IMR-90 (cell line): ENCODE results near the gene HDDC3. TPM values are rescaled to one million over a fixed set of nuclear protein-coding genes. Genes with fewer than 3 reads are reported as not detected.

Experiments used
- ATAC-seq: fragments of 200-7000 bp; cut with Tn5 transposase; 2 replicates; pipeline ENCODE4 v1.9.1; 2020; ENCODE audit warnings: low read depth, mild to moderate bottlenecking, moderate library complexity
- Bru-seq: library from RNA; stranded (reverse); fragments of 400-500 nt; gene quantifications from one replicate; lab custom pipeline; 2021; lab: Mats Ljungman, UMichigan
- BruChase-seq, 2 experiments: library from RNA; stranded (reverse); fragments of 400-500 nt; gene quantifications; one replicate each; lab custom pipeline; 2021; lab: Mats Ljungman, UMichigan
- BruUV-seq: library from RNA; stranded (reverse); fragments of 400-500 nt; replicated peaks from 2 replicates; lab custom pipeline; 2021; lab: Mats Ljungman, UMichigan
- CTCF ChIA-PET: fragments of 300-600 bp; formaldehyde crosslinking; extraction: SDS; loops from one replicate; lab custom pipeline; 2021; ENCODE audit warnings: antibody characterized with exemption; lab: Yijun Ruan, JAX
- POLR2A ChIA-PET: fragments of 300-600 bp; sonication (Branson Sonifier 250); formaldehyde crosslinking; loops from one replicate; lab custom pipeline; 2022; ENCODE audit warnings: antibody characterized with exemption; ENCODE audit not compliant: unreplicated experiment; lab: Charles Lee
- DNase-seq: peaks from one replicate; pipeline ENCODE4 v3.0.0; 2013
- H2AFZ ChIP-seq: replicated peaks from 2 replicates; pipeline ENCODE3; 2013; ENCODE audit warnings: low read length, mild to moderate bottlenecking; ENCODE audit not compliant: poor library complexity
- H2AK5ac ChIP-seq: 2 replicates; pipeline ENCODE4 v1.6.1; 2013; ENCODE audit warnings: low read depth, low read length, inconsistent platforms
- H2AK9ac ChIP-seq: replicated peaks from 2 replicates; pipeline ENCODE3; 2013; ENCODE audit warnings: mild to moderate bottlenecking, low read depth, low read length, moderate library complexity; ENCODE audit not compliant: poor library complexity
- H2BK120ac ChIP-seq: 2 replicates; pipeline ENCODE4 v1.6.1; 2013; ENCODE audit warnings: low read depth, low read length, inconsistent platforms
- H2BK15ac ChIP-seq: 3 replicates; pipeline ENCODE4 v1.6.1; 2013; ENCODE audit warnings: low read depth, low read length, inconsistent platforms
- H2BK20ac ChIP-seq: 2 replicates; pipeline ENCODE4 v1.6.1; 2013; ENCODE audit warnings: low read depth, mild to moderate bottlenecking, inconsistent platforms, low read length, moderate library complexity
- H2BK5ac ChIP-seq: 2 replicates; pipeline ENCODE4 v1.6.1; 2013; ENCODE audit warnings: mild to moderate bottlenecking, low read depth, low read length, inconsistent platforms; ENCODE audit not compliant: poor library complexity, severe bottlenecking
- H3K14ac ChIP-seq: replicated peaks from 2 replicates; pipeline ENCODE4 v1.6.1; 2013; ENCODE audit warnings: low read depth, low read length, inconsistent platforms
- H3K18ac ChIP-seq: 2 replicates; pipeline ENCODE4 v1.6.1; 2013; ENCODE audit warnings: low read depth, low read length, control low read depth
- H3K23ac ChIP-seq: 2 replicates; pipeline ENCODE4 v1.6.1; 2013; ENCODE audit warnings: low read depth, low read length, inconsistent platforms
- H3K27ac ChIP-seq: 2 replicates; pipeline ENCODE4 v1.5.1; 2013; ENCODE audit warnings: mild to moderate bottlenecking, control low read depth, low read length; ENCODE audit not compliant: insufficient read depth
- H3K27me3 ChIP-seq: 2 replicates; pipeline ENCODE4 v1.6.1; 2013; ENCODE audit warnings: low read length; ENCODE audit not compliant: control insufficient read depth, insufficient read depth
- H3K36me3 ChIP-seq: 2 replicates; pipeline ENCODE4 v1.6.1; 2013; ENCODE audit warnings: low read length, mixed read lengths; ENCODE audit not compliant: control insufficient read depth, insufficient read depth
- H3K4ac ChIP-seq: 2 replicates; pipeline ENCODE4 v1.6.1; 2013; ENCODE audit warnings: low read depth, low read length, inconsistent platforms
- H3K4me1 ChIP-seq: 2 replicates; pipeline ENCODE4 v1.6.1; 2013; ENCODE audit warnings: low read length, mixed read lengths; ENCODE audit not compliant: control insufficient read depth, insufficient read depth
- H3K4me2 ChIP-seq: 2 replicates; pipeline ENCODE4 v1.6.1; 2013; ENCODE audit warnings: low read depth, mild to moderate bottlenecking, control low read depth, low read length, moderate library complexity
- H3K4me3 ChIP-seq: 2 replicates; pipeline ENCODE4 v1.5.1; 2013; ENCODE audit warnings: low read depth, mild to moderate bottlenecking, control low read depth, low read length, moderate library complexity; ENCODE audit not compliant: insufficient read depth
- H3K56ac ChIP-seq: 2 replicates; pipeline ENCODE4 v1.6.1; 2013; ENCODE audit warnings: low read length, inconsistent platforms; ENCODE audit not compliant: insufficient read depth; ENCODE audit errors: extremely low read depth
- H3K79me1 ChIP-seq, 2 experiments: 2 replicates each; pipeline ENCODE4 v1.6.1; 2013; ENCODE audit warnings: low read length in 2 of 2, inconsistent platforms in 1 of 2, low read depth in 1 of 2
- H3K9ac ChIP-seq: 2 replicates; pipeline ENCODE4 v1.6.1; 2013; ENCODE audit warnings: low read depth, low read length, control low read depth
- H3K9me1 ChIP-seq: 2 replicates; pipeline ENCODE4 v1.6.1; 2013; ENCODE audit warnings: low read length, inconsistent platforms; ENCODE audit not compliant: insufficient read depth
- H3K9me3 ChIP-seq: 2 replicates; pipeline ENCODE4 v1.6.1; 2013; ENCODE audit warnings: low read length; ENCODE audit not compliant: control insufficient read depth, insufficient read depth
- H4K20me1 ChIP-seq: 2 replicates; pipeline ENCODE4 v1.6.1; 2013; ENCODE audit warnings: low read length, inconsistent platforms; ENCODE audit not compliant: insufficient read depth
- H4K5ac ChIP-seq: 2 replicates; pipeline ENCODE4 v1.6.1; 2013; ENCODE audit warnings: mild to moderate bottlenecking, low read depth, low read length, control low read depth
- H4K8ac ChIP-seq, 2 experiments: 2 replicates each; pipeline ENCODE4 v1.6.1; 2013; ENCODE audit warnings: low read depth in 2 of 2, low read length in 2 of 2, control low read depth in 1 of 2, inconsistent platforms in 1 of 2
- H4K91ac ChIP-seq: 2 replicates; pipeline ENCODE4 v1.6.1; 2013; ENCODE audit warnings: low read depth, low read length, inconsistent platforms; ENCODE audit not compliant: insufficient read depth
- BHLHE40 ChIP-seq: fragments of 150-350 bp; IDR thresholded peaks from 2 replicates; pipeline ENCODE4 v1.6.1; 2016; ENCODE audit warnings: mild to moderate bottlenecking, low read depth, low read length
- CEBPB ChIP-seq: IDR thresholded peaks from 2 replicates; pipeline ENCODE4 v1.6.1; 2012; ENCODE audit warnings: low read depth, low read length, improper control_type of control experiment
- CHD1 ChIP-seq: IDR thresholded peaks from 2 replicates; pipeline ENCODE4 v1.6.1; 2012; ENCODE audit warnings: low read depth, low read length, improper control_type of control experiment
- MAFK ChIP-seq: IDR thresholded peaks from 2 replicates; pipeline ENCODE4 v1.6.1; 2012; ENCODE audit warnings: low read depth, low read length, improper control_type of control experiment
- MXI1 ChIP-seq: IDR thresholded peaks from 2 replicates; pipeline ENCODE4 v1.6.1; 2012; ENCODE audit warnings: low read depth, mild to moderate bottlenecking, low read length, moderate library complexity, borderline replicate concordance
- NFE2L2 ChIP-seq: fragments of 150-350 bp; IDR thresholded peaks from 2 replicates; pipeline ENCODE4 v1.6.1; 2016; ENCODE audit warnings: low read depth, mild to moderate bottlenecking, low read length
- POLR2A ChIP-seq: IDR thresholded peaks from 2 replicates; pipeline ENCODE4 v1.6.1; 2012; ENCODE audit warnings: mild to moderate bottlenecking, low read depth, low read length
- RAD21 ChIP-seq: IDR thresholded peaks from 2 replicates; pipeline ENCODE4 v1.6.1; 2012; ENCODE audit warnings: low read length, improper control_type of control experiment
- RCOR1 ChIP-seq: IDR thresholded peaks from 2 replicates; pipeline ENCODE4 v1.6.1; 2012; ENCODE audit warnings: mild to moderate bottlenecking, low read length, improper control_type of control experiment; ENCODE audit not compliant: insufficient replicate concordance
- RFX5 ChIP-seq: IDR thresholded peaks from 2 replicates; pipeline ENCODE4 v1.8.0; 2012; ENCODE audit warnings: low read depth, mild to moderate bottlenecking, low read length, moderate library complexity
- SMC3 ChIP-seq: fragments of 150-350 bp; IDR thresholded peaks from 2 replicates; pipeline ENCODE4 v1.6.1; 2016; ENCODE audit warnings: low read depth, mild to moderate bottlenecking, antibody characterized with exemption, low read length, moderate library complexity
- WGBS, 2 experiments: methylation state at CpG; one replicate each; pipeline versions ENCODE4 v1.1.5 to v1.1.7; 2013; ENCODE audit warnings: missing lambda C conversion rate in 2 of 2; ENCODE audit not compliant: insufficient read length in 1 of 2; ENCODE audit errors: extremely low coverage in 2 of 2; 5-methylcytosine and 5-hydroxymethylcytosine counted together
- dilution Hi-C: fragments of 300-500 bp; cut with HindIII; formaldehyde crosslinking; loops from one replicate; pipeline ENCODE4 v1.14.3; 2018; ENCODE audit warnings: low sequenced_read_pairs; ENCODE audit not compliant: unreplicated experiment
- in situ Hi-C: fragments of 300-500 bp; cut with MboI; formaldehyde crosslinking; loops from 3 replicates; pipeline ENCODE4 v1.14.3; 2019; ENCODE audit warnings: low sequenced_read_pairs, inconsistent platforms, mixed read lengths
- intact Hi-C: fragments of 100-400 bp; cut with micrococcal nuclease; formaldehyde crosslinking; loops from 2 replicates; pipeline ENCODE4 v1.10.0; 2022
- long read RNA-seq: library from polyadenylated mRNA; unstranded; transcript quantifications from one replicate; pipeline ENCODE4 v2.0.0, GENCODE V29; 2021; ENCODE audit not compliant: unreplicated experiment
- polyA plus RNA-seq, 3 experiments: library from polyadenylated mRNA; depleted of rRNA; stranded (reverse); fragments of >200 nt; gene quantifications; 2 replicates each; pipeline ENCODE4 v1.2.3, GENCODE V29; 2012; ENCODE audit warnings: low replicate concordance in 1 of 3
- total RNA-seq: library from RNA; depleted of rRNA; stranded (reverse); fragments of >200 nt; gene quantifications from 2 replicates; pipeline ENCODE4 v1.2.3, GENCODE V29; 2012; rRNA removed
- TF ChIP-seq, protein P1 (sequence below): fragments of 150-350 bp; IDR thresholded peaks from 2 replicates; pipeline ENCODE4 v1.6.1; 2016; ENCODE audit warnings: low read depth, mild to moderate bottlenecking, low read length, moderate library complexity, borderline replicate concordance
- TF ChIP-seq, protein P2 (sequence below): fragments of 150-350 bp; IDR thresholded peaks from 2 replicates; pipeline ENCODE4 v1.6.1; 2017; ENCODE audit warnings: mild to moderate bottlenecking, antibody characterized with exemption, low read length, low read depth

HDDC3 gene, protein sequence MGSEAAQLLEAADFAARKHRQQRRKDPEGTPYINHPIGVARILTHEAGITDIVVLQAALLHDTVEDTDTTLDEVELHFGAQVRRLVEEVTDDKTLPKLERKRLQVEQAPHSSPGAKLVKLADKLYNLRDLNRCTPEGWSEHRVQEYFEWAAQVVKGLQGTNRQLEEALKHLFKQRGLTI
- total RNA-seq (7.2 and 7.9 TPM in 2 replicates), polyA plus RNA-seq (2012; rRNA removed) (10.7 and 10.8 TPM in 2 replicates), Bru-seq, nascent RNA (percentile 41 among the genes with signal in this experiment), BruChase-seq, experiment 1, labeled RNA remaining after a 6-hour chase (percentile 39 among the genes with signal in this experiment), BruChase-seq, experiment 2, labeled RNA remaining after a 2-hour chase (percentile 38 among the genes with signal in this experiment)
- polyA plus RNA-seq (2012; cell fraction: cytosol; rRNA removed) = 13.8 and 14.7 TPM in 2 replicates
- polyA plus RNA-seq (2012; cell fraction: nucleus; rRNA removed; ENCODE audit: low replicate concordance) = 11.7 and 12.4 TPM in 2 replicates
- long read RNA-seq, full-length matches to known transcripts = 9 of 15 reads
- long read RNA-seq, partial matches to known transcripts = 2 of 15 reads
- long read RNA-seq, other reads (novel, unspliced or antisense) = 4 of 15 reads

DNA sequence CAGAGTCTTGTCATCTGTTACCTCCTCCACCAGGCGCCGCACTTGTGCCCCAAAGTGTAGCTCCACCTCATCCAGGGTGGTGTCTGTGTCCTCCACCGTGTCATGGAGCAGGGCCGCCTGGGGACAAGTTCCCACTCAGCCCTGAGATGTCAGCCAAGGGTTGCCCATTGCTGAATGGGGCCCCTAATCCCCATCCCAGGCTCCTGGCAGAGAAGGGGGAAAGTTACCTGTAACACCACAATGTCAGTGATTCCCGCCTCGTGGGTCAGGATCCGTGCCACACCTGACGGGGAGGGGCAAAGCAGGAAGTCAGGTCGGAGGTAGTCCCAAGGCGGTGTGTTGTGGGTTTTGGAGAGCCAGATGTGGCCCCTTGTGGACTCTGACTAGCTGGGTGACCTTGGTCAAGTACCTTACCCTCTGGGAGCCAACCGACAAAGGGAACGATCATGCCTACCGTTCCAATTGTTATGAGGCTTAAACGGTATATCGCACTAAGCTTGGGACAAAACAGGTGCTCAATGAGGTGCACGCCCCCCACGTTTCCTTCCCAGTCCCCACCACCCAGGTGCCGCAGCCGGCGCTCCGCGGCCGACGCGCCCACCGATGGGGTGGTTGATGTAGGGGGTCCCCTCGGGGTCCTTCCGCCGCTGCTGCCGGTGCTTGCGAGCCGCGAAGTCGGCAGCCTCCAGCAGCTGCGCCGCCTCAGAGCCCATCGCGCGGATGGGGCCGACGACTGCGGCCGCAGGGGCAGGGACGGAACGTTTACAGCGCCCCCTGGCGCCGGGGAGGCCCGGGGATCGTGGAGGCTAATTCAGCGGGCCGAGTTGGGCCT, at the start of gene HDDC3:
HDDC3 (minus strand) TSS at position 722 of the 832 bp plus-strand sequence; CDS start at position 713, 9 bp downstream.
- Histone ChIP-seq H2BK15ac (0 out of 3 replicates have a peak within 1 kb of the TSS, but pooled peaks have one; percentile 7), H2BK120ac (peak within 1 kb of the TSS; percentile 45; the same call in 1 of the 2 replicates), H4K91ac (peak within 1 kb of the TSS; percentile 80), H3K9me1 (peaks cover 13% of the 10 kb centered on the region), H3K56ac (no peak within 1 kb of the TSS; the same call in 1 of the 2 replicates), H2AFZ (peak within 1 kb of the TSS; percentile 95), H3K18ac (peak within 1 kb of the TSS; percentile 7; the same call in 1 of the 2 replicates), H3K79me1 (peaks cover 17 to 43% of the 10 kb centered on the region in 2 experiments), H3K9me3 (no peaks in the 10 kb centered on the region), H3K23ac (peak within 1 kb of the TSS; percentile 97; the same call in 1 of the 2 replicates), H4K5ac (peak within 1 kb of the TSS; percentile 86), H2AK9ac (peak within 1 kb of the TSS; percentile 48), H3K36me3 (peaks cover 1% of the 10 kb centered on the region; the same call in 1 of the 2 replicates), H3K14ac (peak within 1 kb of the TSS; percentile 88), H4K20me1 (peaks cover 6% of the 10 kb centered on the region; the same call in 1 of the 2 replicates), H3K27me3 (no peaks in the 10 kb centered on the region), H2BK5ac (peak within 1 kb of the TSS; percentile 7), H4K8ac (peak within 1 kb of the TSS; percentile 94 to 96), H3K4me3 (peak within 1 kb of the TSS; percentile 81), H3K27ac (peak within 1 kb of the TSS; percentile 22; the same call in 1 of the 2 replicates), H2AK5ac (peak within 1 kb of the TSS; percentile 87), H3K4me2 (peak within 1 kb of the TSS; percentile 96), H3K4ac (peak within 1 kb of the TSS; percentile 90), H2BK20ac (no peak within 1 kb of the TSS), H3K4me1 (peaks cover 11% of the 10 kb centered on the region), H3K9ac (peak within 1 kb of the TSS; percentile 70)
- dilution Hi-C loops = no loop called here
- BruUV-seq = no TSS peak
- peak; percentile 76 for DNase-seq
- intact Hi-C loops = no loop called here
- peak; percentile 50 for ATAC-seq
- CTCF ChIA-PET = interaction anchor here (0.6 to 1.9 kb wide), 6 partner anchors 9 to 284 kb away, joined by 3 to 8 read pairs (median 4); partner anchors contain the start of gene MAN2A2
- POLR2A ChIA-PET = no interaction called here
- in situ Hi-C loops = no loop called here
- WGBS, 2 experiments = 2% methylated on average over 8 of the region's 52 CpGs; no CpG with 5 or more reads in 1 of the 2 experiments
- TF ChIP-seq MXI1 (0 out of 2 replicates have a peak, but pooled peaks have one; percentile 10), NFE2L2 (no peak), POLR2A (no peak), CHD1 (no peak), BHLHE40 (no peak), SMC3 (0 out of 2 replicates have a peak, but pooled peaks have one; percentile 30), MAFK (no peak), RCOR1 (no peak), CEBPB (no peak), RFX5 (no peak), RAD21 (peak; percentile 28)
- TF ChIP-seq, protein P1, sequence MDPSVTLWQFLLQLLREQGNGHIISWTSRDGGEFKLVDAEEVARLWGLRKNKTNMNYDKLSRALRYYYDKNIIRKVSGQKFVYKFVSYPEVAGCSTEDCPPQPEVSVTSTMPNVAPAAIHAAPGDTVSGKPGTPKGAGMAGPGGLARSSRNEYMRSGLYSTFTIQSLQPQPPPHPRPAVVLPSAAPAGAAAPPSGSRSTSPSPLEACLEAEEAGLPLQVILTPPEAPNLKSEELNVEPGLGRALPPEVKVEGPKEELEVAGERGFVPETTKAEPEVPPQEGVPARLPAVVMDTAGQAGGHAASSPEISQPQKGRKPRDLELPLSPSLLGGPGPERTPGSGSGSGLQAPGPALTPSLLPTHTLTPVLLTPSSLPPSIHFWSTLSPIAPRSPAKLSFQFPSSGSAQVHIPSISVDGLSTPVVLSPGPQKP = no peak
- TF ChIP-seq, protein P2, sequence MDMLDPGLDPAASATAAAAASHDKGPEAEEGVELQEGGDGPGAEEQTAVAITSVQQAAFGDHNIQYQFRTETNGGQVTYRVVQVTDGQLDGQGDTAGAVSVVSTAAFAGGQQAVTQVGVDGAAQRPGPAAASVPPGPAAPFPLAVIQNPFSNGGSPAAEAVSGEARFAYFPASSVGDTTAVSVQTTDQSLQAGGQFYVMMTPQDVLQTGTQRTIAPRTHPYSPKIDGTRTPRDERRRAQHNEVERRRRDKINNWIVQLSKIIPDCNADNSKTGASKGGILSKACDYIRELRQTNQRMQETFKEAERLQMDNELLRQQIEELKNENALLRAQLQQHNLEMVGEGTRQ = no peak
